ENCODE data around the gene NUP133.

- TF ChIP-seq CTCF (IDR thresholded peaks at IDR 0.05; ENCODE audit: insufficient read depth, low read length) = no peak
- no peak for TF ChIP-seq POLR2AphosphoS5 (IDR thresholded peaks at IDR 0.05; ENCODE audit: low read depth)
- no peak for TF ChIP-seq GABPA (IDR thresholded peaks at IDR 0.05; ENCODE audit: low read depth)
Observed at GRCh38 chr1:229506633-229507032, 1.5 kb downstream of the NUP133 start.

All from HL-60 (cell line).